ENCODE results near the gene RPRD1B. TPM values are rescaled to one million over a fixed set of nuclear protein-coding genes. Genes with fewer than 3 reads are reported as not detected.

The RPRD1B gene
- total and polyA plus RNA-seq, 2 donors (not counting 3 experiments of a cell fraction or from before 2014, with no cell fraction given), result 13.0 to 29.3 TPM

- H3K27ac ChIP-seq (ENCODE audit: insufficient read depth, low read depth, low read length), result peak overlapping the region; percentile 34
- TF ChIP-seq JUN (IDR thresholded peaks at IDR 0.05; ENCODE audit: borderline replicate concordance, insufficient read depth, insufficient read length, low read depth) (no peak), POLR2AphosphoS5 (IDR thresholded peaks at IDR 0.05; ENCODE audit: insufficient read depth, low read depth, low read length) (peak; percentile 59), GATA2 (IDR thresholded peaks at IDR 0.05; ENCODE audit: insufficient read depth, insufficient read length, low read depth, low read length) (no peak), CTCF (IDR thresholded peaks at IDR 0.05; ENCODE audit: extremely low read depth in 1 of 2, insufficient read depth in 1 of 2, low read depth in 1 of 2, low read length in 2 of 2) (no peak), EZH2 (IDR thresholded peaks at IDR 0.05; ENCODE audit: borderline replicate concordance, low read depth, low read length, severe bottlenecking) (no peak), POLR2A (IDR thresholded peaks at IDR 0.05; ENCODE audit: low read depth, low read length) (peak; percentile 58), FOS (IDR thresholded peaks at IDR 0.05; ENCODE audit: borderline replicate concordance, insufficient read depth, low read length) (no peak), MYC (IDR thresholded peaks at IDR 0.05; ENCODE audit: low read depth, low read length) (no peak), MAX (IDR thresholded peaks at IDR 0.05; ENCODE audit: insufficient read depth, insufficient read length) (no peak)
- dilution Hi-C loops (cut with MboI; ENCODE audit: extremely low pct_ligation_motif_present, low sequenced_read_pairs) (no loop called here), intact Hi-C loops (cut with micrococcal nuclease) (no loop called here)
- H2AFZ ChIP-seq (ENCODE audit: low read depth, low read length), result no peak overlapping the region
- FAIRE-seq, result no peak
- POLR2A ChIA-PET, result interaction anchor here (1.2 to 1.9 kb wide), 2 partner anchors 25 to 68 kb away, joined by 3 to 6 read pairs; no protein-coding TSS in a partner anchor
- DNase-seq (ENCODE audit: low read depth, low spot score), result no peak
- BruUV-seq (replicated peaks), result no TSS peak
- no peaks in the 10 kb centered on the region for H3K9me3 ChIP-seq (replicated peaks; ENCODE audit: control insufficient read depth, insufficient read depth, low read length)
- no peaks in the 10 kb centered on the region for H3K9me1 ChIP-seq (replicated peaks; ENCODE audit: control insufficient read depth, extremely low read depth, insufficient read depth, low read length)
- H3K4me2 ChIP-seq (ENCODE audit: insufficient read depth, low read length), result no peak overlapping the region
- no peak overlapping the region for H3K4me3 ChIP-seq (replicated peaks in 1 of 3; ENCODE audit: insufficient read depth in 1 of 3, low read depth in 1 of 3, low read length in 3 of 3)
- CTCF ChIA-PET, result interaction anchor here (1.3 to 3.5 kb wide), 5 partner anchors 11 to 83 kb away, joined by 4 to 25 read pairs (median 7); no protein-coding TSS in a partner anchor
- peaks cover 24 to 71% of the 10 kb centered on the region in 2 experiments for H3K36me3 ChIP-seq (ENCODE audit: control insufficient read depth in 2 of 2, extremely low read depth in 1 of 2, insufficient read depth in 2 of 2, low read length in 2 of 2)
- no peaks in the 10 kb centered on the region for H4K20me1 ChIP-seq (replicated peaks; ENCODE audit: control insufficient read depth, extremely low read depth, insufficient read depth, low read length)
- H3K79me2 ChIP-seq (ENCODE audit: control insufficient read depth, insufficient read depth, low read length), result peaks cover 4% of the 10 kb centered on the region
- H3K9ac ChIP-seq (replicated peaks; ENCODE audit: extremely low read depth, insufficient read depth, low read length), result no peak overlapping the region
- H3K27me3 ChIP-seq (ENCODE audit: control insufficient read depth in 2 of 2, insufficient read depth in 2 of 2, low read length in 2 of 2), result no peaks in the 10 kb centered on the region
- H3K4me1 ChIP-seq (ENCODE audit: control insufficient read depth, extremely low read depth, insufficient read depth, low read length), result peaks cover 84% of the 10 kb centered on the region
These were observed 107.8 kb downstream of the RPRD1B start for GRCh38 chr20:38141204-38141888.

Small RNAs within 50 kb of the gene (small RNA-seq; reads per million reads assigned to genes)
- not detected for gene RN7SL237P (ENCODE audit: insufficient read depth, insufficient read length, low read depth, low replicate concordance)

Other genes with a start within 250 kb of the RPRD1B start
- not detected in 2 replicates for gene VSTM2L, start 130.6 kb upstream of the RPRD1B start, total RNA-seq
- 0.18 and 0.25 TPM in 2 replicates for gene VSTM2L, start 130.6 kb upstream of the RPRD1B start, polyA plus RNA-seq
- 21.4 and 23.2 TPM in 2 replicates for gene TTI1, start 290 bp upstream of the RPRD1B start, total RNA-seq
- gene TTI1, start 290 bp upstream of the RPRD1B start, polyA plus RNA-seq, result 13.2 and 13.5 TPM in 2 replicates
- gene TGM2, start 131.5 kb downstream of the RPRD1B start, total RNA-seq, result 708 and 868 TPM in 2 replicates
- 810 and 861 TPM in 2 replicates for gene TGM2, start 131.5 kb downstream of the RPRD1B start, polyA plus RNA-seq
- gene KIAA1755, start 227.0 kb downstream of the RPRD1B start, total RNA-seq, result 0.51 and 0.58 TPM in 2 replicates
- 0.36 and 0.37 TPM in 2 replicates for gene KIAA1755, start 227.0 kb downstream of the RPRD1B start, polyA plus RNA-seq